Neural cell (in vitro differentiated cells): ENCODE results near the gene CLCNKA. TPM values are rescaled to one million over a fixed set of nuclear protein-coding genes. Genes with fewer than 3 reads are reported as not detected.

Source experiments
- H2AFZ ChIP-seq: fragments of 200-600, 300-800 bp; sonication (generic), shearing (Covaris generic); 2 replicates; pipeline ENCODE4 v1.6.0; 2014; ENCODE audit warnings: low read depth, mild to moderate bottlenecking, antibody characterized with exemption, low read length, moderate library complexity
- H3F3A ChIP-seq: fragments of 200-600 bp; shearing (Covaris generic); 2 replicates; pipeline ENCODE4 v1.6.1; 2016; ENCODE audit warnings: mild to moderate bottlenecking, moderate library complexity, mixed read lengths, antibody characterized with exemption, low read length; ENCODE audit not compliant: insufficient read depth, poor library complexity, severe bottlenecking
- H3K27ac ChIP-seq: fragments of 200-600, 300-800 bp; sonication (generic), shearing (Covaris generic); 2 replicates; pipeline ENCODE4 v1.5.1; 2014; ENCODE audit warnings: mild to moderate bottlenecking, low read length, moderate library complexity
- H3K27me3 ChIP-seq: fragments of 300-800, 200-600 bp; sonication (generic), shearing (Covaris generic); 2 replicates; pipeline ENCODE4 v1.6.0; 2014; ENCODE audit warnings: mild to moderate bottlenecking, low read depth, low read length, moderate library complexity; ENCODE audit not compliant: insufficient read depth
- H3K36me3 ChIP-seq: fragments of 300-800, 200-600 bp; sonication (generic), shearing (Covaris generic); 2 replicates; pipeline ENCODE4 v1.5.1; 2014; ENCODE audit warnings: mild to moderate bottlenecking, antibody characterized with exemption, low read length, moderate library complexity; ENCODE audit not compliant: insufficient read depth
- H3K4me2 ChIP-seq: fragments of 300-800, 200-600 bp; sonication (generic), shearing (Covaris generic); 2 replicates; pipeline ENCODE4 v1.6.0; 2014; ENCODE audit warnings: mild to moderate bottlenecking, low read length
- H3K4me3 ChIP-seq: fragments of 300-800, 200-600 bp; sonication (generic), shearing (Covaris generic); 2 replicates; pipeline ENCODE4 v1.5.1; 2014; ENCODE audit warnings: mild to moderate bottlenecking, low read length, moderate library complexity
- H3K79me2 ChIP-seq: fragments of 200-600 bp; shearing (Covaris generic); replicated peaks from 2 replicates; pipeline ENCODE4 v1.6.0; 2014; ENCODE audit warnings: mild to moderate bottlenecking, low read length, moderate library complexity; ENCODE audit not compliant: insufficient read depth
- H3K9ac ChIP-seq: fragments of 300-800, 200-600 bp; sonication (generic), shearing (Covaris generic); 2 replicates; pipeline ENCODE4 v1.6.1; 2016; ENCODE audit warnings: mild to moderate bottlenecking, low read length, mixed read lengths
- H3K9me2 ChIP-seq: fragments of 200-600 bp; shearing (Covaris generic); 2 replicates; pipeline ENCODE4 v1.6.1; 2016; ENCODE audit warnings: mild to moderate bottlenecking, low read length, mixed read lengths; ENCODE audit not compliant: insufficient read depth
- H3K9me3 ChIP-seq: fragments of 200-600, 300-800 bp; sonication (generic), shearing (Covaris generic); 2 replicates; pipeline ENCODE4 v1.6.1; 2016; ENCODE audit warnings: mild to moderate bottlenecking, mixed run types, low read length, moderate library complexity, mixed read lengths
- H4K20me1 ChIP-seq: fragments of 200-600 bp; shearing (Covaris generic); 2 replicates; pipeline ENCODE4 v1.6.1; 2016; ENCODE audit warnings: mild to moderate bottlenecking, mixed run types; ENCODE audit not compliant: insufficient read depth
- EP300 ChIP-seq: fragments of 450-650 bp; conservative IDR thresholded peaks from 2 replicates; pipeline ENCODE4 v1.6.1; 2014; ENCODE audit warnings: antibody characterized with exemption, mild to moderate bottlenecking, moderate library complexity; ENCODE audit not compliant: poor library complexity, severe bottlenecking
- EZH2 ChIP-seq: fragments of 200-600, 300-800 bp; shearing (Covaris generic), sonication (generic); IDR thresholded peaks from 2 replicates; pipeline ENCODE4 v1.6.1; 2014; ENCODE audit warnings: antibody characterized with exemption, low read length, borderline replicate concordance, mild to moderate bottlenecking; ENCODE audit not compliant: insufficient read depth, poor library complexity, severe bottlenecking
- MXI1 ChIP-seq: fragments of 450-650 bp; conservative IDR thresholded peaks from 2 replicates; pipeline ENCODE4 v1.6.1; 2014; ENCODE audit warnings: antibody characterized with exemption, mild to moderate bottlenecking; ENCODE audit not compliant: poor library complexity, severe bottlenecking
- POLR2AphosphoS5 ChIP-seq: IDR thresholded peaks from 2 replicates; pipeline ENCODE4 v1.6.1; 2012
- RAD21 ChIP-seq: fragments of 450-650 bp; conservative IDR thresholded peaks from 2 replicates; pipeline ENCODE4 v1.6.1; 2014; ENCODE audit warnings: antibody characterized with exemption, mild to moderate bottlenecking, moderate library complexity
- SMC3 ChIP-seq: fragments of 450-650 bp; conservative IDR thresholded peaks from 2 replicates; pipeline ENCODE4 v1.6.1; 2014; ENCODE audit warnings: antibody characterized with exemption, mild to moderate bottlenecking, moderate library complexity; ENCODE audit not compliant: poor library complexity
- TAF1 ChIP-seq: IDR thresholded peaks from 2 replicates; pipeline ENCODE4 v1.6.1; 2012; ENCODE audit warnings: low read depth
- polyA plus RNA-seq: library from polyadenylated mRNA; depleted of rRNA; stranded (reverse); fragments of >200 nt; gene quantifications from 2 replicates; pipeline ENCODE4 v1.2.3, GENCODE V29; 2014
- TF ChIP-seq, protein P1 (sequence below): fragments of 450-650 bp; IDR thresholded peaks from 2 replicates; pipeline ENCODE4 v1.5.1; 2014; ENCODE audit warnings: antibody characterized with exemption, mild to moderate bottlenecking, moderate library complexity; ENCODE audit not compliant: poor library complexity, severe bottlenecking
- TF ChIP-seq, protein P2 (sequence below): IDR thresholded peaks from 2 replicates; pipeline ENCODE4 v1.6.1; 2012; ENCODE audit warnings: borderline replicate concordance

Gene CLCNKA
- polyA plus RNA-seq, 1 donor from 2014 or later, result not detected

GRCh38 chr1:16043950-16044349, 22.1 kb downstream of the CLCNKA start:
- Histone ChIP-seq H3K9me2 (no peaks in the 10 kb centered on the region), H3K79me2 (no peaks in the 10 kb centered on the region), H4K20me1 (no peaks in the 10 kb centered on the region), H3F3A (no peaks in the 10 kb centered on the region), H3K36me3 (no peaks in the 10 kb centered on the region), H3K27me3 (no peaks in the 10 kb centered on the region), H3K27ac (no peak overlapping the region), H2AFZ (no peak overlapping the region), H3K4me3 (no peak overlapping the region), H3K4me2 (no peak overlapping the region), H3K9me3 (no peaks in the 10 kb centered on the region), H3K9ac (no peak overlapping the region)
- no peak for TF ChIP-seq EP300
- TF ChIP-seq MXI1, result no peak
- no peak for TF ChIP-seq EZH2
- TF ChIP-seq RAD21, result no peak

DNA sequence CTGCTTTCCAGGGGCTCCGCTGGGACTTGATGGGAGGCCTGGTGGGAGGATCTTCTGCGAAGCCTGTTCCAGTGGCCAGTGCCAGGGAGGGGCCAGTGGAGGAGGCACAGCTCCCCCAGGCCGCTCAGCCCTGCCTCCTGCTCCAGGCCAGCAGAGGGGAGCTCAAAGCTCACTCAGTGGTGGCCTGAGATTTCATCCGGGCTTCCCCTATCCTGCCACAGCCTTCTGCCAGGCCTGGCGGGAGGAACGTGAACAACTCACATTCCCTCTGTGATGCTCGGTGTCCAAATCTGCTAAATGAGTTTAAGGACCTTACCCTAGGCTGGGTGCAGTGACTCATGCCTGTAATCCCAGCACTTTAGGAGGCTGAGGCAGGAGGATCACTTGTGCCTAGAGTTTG, 25.0 kb downstream of the CLCNKA start:
- Histone ChIP-seq H3K9me2 (no peaks in the 10 kb centered on the region), H3K36me3 (no peaks in the 10 kb centered on the region), H4K20me1 (no peaks in the 10 kb centered on the region), H3K27ac (no peak overlapping the region), H3K9me3 (no peaks in the 10 kb centered on the region), H3F3A (no peaks in the 10 kb centered on the region), H2AFZ (no peak overlapping the region), H3K4me2 (no peak overlapping the region), H3K9ac (no peak overlapping the region), H3K27me3 (no peaks in the 10 kb centered on the region), H3K4me3 (no peak overlapping the region), H3K79me2 (no peaks in the 10 kb centered on the region)
- no peak for TF ChIP-seq MXI1

DNA sequence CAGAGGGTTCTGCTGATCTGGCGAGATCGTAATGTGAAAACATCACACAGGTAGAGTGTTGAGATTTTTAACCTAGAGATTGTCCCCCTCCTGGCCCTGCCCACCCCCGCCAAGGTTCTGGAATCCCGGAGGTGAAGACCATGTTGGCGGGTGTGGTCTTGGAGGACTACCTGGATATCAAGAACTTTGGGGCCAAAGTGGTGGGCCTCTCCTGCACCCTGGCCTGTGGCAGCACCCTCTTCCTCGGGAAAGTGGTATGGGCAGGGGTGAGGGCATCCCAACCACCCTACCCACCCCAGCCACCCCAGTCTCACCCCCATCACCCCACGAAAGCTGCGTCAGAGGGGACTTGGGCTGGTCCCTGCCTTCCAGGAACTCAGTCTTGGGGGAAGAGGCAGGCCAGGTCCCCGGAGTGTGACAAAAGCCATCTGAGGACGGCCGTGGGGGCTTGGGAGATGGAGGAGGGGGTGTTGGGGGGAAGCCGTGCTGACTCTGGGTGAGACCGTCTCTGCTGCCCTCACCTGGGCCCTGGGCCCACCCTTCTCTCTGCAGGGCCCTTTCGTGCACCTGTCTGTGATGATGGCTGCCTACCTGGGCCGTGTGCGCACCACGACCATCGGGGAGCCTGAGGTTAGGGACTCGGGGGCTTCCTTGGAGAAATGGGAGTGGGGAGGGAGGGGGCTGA, 26.1 kb downstream of the CLCNKA start:
- no peak overlapping the region for H3K4me2 ChIP-seq

More for the DNA sequence above, 26.1 kb downstream of the CLCNKA start:
- no peaks in the 10 kb centered on the region for H3K27me3 ChIP-seq
- H2AFZ ChIP-seq, result no peak overlapping the region
- no peaks in the 10 kb centered on the region for H3K36me3 ChIP-seq
- no peaks in the 10 kb centered on the region for H4K20me1 ChIP-seq
- no peaks in the 10 kb centered on the region for H3K9me2 ChIP-seq
- H3K4me3 ChIP-seq, result no peak overlapping the region
- TF ChIP-seq EP300 (no peak), POLR2AphosphoS5 (no peak), TAF1 (no peak), RAD21 (no peak), EZH2 (no peak), MXI1 (no peak), SMC3 (no peak)
- TF ChIP-seq, protein P1, sequence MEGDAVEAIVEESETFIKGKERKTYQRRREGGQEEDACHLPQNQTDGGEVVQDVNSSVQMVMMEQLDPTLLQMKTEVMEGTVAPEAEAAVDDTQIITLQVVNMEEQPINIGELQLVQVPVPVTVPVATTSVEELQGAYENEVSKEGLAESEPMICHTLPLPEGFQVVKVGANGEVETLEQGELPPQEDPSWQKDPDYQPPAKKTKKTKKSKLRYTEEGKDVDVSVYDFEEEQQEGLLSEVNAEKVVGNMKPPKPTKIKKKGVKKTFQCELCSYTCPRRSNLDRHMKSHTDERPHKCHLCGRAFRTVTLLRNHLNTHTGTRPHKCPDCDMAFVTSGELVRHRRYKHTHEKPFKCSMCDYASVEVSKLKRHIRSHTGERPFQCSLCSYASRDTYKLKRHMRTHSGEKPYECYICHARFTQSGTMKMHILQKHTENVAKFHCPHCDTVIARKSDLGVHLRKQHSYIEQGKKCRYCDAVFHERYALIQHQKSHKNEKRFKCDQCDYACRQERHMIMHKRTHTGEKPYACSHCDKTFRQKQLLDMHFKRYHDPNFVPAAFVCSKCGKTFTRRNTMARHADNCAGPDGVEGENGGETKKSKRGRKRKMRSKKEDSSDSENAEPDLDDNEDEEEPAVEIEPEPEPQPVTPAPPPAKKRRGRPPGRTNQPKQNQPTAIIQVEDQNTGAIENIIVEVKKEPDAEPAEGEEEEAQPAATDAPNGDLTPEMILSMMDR, result no peak
- TF ChIP-seq, protein P2, sequence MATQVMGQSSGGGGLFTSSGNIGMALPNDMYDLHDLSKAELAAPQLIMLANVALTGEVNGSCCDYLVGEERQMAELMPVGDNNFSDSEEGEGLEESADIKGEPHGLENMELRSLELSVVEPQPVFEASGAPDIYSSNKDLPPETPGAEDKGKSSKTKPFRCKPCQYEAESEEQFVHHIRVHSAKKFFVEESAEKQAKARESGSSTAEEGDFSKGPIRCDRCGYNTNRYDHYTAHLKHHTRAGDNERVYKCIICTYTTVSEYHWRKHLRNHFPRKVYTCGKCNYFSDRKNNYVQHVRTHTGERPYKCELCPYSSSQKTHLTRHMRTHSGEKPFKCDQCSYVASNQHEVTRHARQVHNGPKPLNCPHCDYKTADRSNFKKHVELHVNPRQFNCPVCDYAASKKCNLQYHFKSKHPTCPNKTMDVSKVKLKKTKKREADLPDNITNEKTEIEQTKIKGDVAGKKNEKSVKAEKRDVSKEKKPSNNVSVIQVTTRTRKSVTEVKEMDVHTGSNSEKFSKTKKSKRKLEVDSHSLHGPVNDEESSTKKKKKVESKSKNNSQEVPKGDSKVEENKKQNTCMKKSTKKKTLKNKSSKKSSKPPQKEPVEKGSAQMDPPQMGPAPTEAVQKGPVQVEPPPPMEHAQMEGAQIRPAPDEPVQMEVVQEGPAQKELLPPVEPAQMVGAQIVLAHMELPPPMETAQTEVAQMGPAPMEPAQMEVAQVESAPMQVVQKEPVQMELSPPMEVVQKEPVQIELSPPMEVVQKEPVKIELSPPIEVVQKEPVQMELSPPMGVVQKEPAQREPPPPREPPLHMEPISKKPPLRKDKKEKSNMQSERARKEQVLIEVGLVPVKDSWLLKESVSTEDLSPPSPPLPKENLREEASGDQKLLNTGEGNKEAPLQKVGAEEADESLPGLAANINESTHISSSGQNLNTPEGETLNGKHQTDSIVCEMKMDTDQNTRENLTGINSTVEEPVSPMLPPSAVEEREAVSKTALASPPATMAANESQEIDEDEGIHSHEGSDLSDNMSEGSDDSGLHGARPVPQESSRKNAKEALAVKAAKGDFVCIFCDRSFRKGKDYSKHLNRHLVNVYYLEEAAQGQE, result no peak
- H3K79me2 ChIP-seq, result no peaks in the 10 kb centered on the region
- H3K9ac ChIP-seq, result no peak overlapping the region
- H3K9me3 ChIP-seq, result no peaks in the 10 kb centered on the region
- H3K27ac ChIP-seq, result no peak overlapping the region
- no peaks in the 10 kb centered on the region for H3F3A ChIP-seq
